GM18909 (cell line): ENCODE data around the gene LIN7C.
"Not testable (repeated sequence)": the region's sequence is repeated elsewhere in the genome, so short reads cannot be mapped to it uniquely, and the experiment has no call there.

Experiments
- ATAC-seq: cut with Tn5 transposase; IDR thresholded peaks from one replicate; pipeline ENCODE4 v1.9.1; 2021; ENCODE audit warnings: mild to moderate bottlenecking; ENCODE audit not compliant: unreplicated experiment, poor library complexity

LIN7C gene

GRCh38 chr11:27506200-27507182, at the start of gene LIN7C:
LIN7C (minus strand) TSS chr11:27506769; CDS start chr11:27506752, 17 bp downstream.
- peak; percentile 96 for ATAC-seq

GRCh38 chr11:27555264-27555663, 48.7 kb upstream of the LIN7C start:
- ATAC-seq: no peak

- no peak for ATAC-seq
Observed at GRCh38 chr11:27553186-27553585, 46.6 kb upstream of the LIN7C start.

GRCh38 chr11:27552341-27552740, 45.8 kb upstream of the LIN7C start:
- no peak for ATAC-seq

- no peak for ATAC-seq
Observed at GRCh38 chr11:27551127-27551526, 44.6 kb upstream of the LIN7C start.

- ATAC-seq: no peak
Observed at GRCh38 chr11:27545946-27546345, 39.4 kb upstream of the LIN7C start.

GRCh38 chr11:27545035-27545434, 38.5 kb upstream of the LIN7C start:
- no peak for ATAC-seq

- no peak for ATAC-seq
Observed at GRCh38 chr11:27541790-27542189, 35.2 kb upstream of the LIN7C start.

- no peak for ATAC-seq
Observed at GRCh38 chr11:27540051-27540450, 33.5 kb upstream of the LIN7C start.

GRCh38 chr11:27535103-27535502, 28.5 kb upstream of the LIN7C start:
- ATAC-seq: no peak

GRCh38 chr11:27532652-27533325, 26.2 kb upstream of the LIN7C start:
- no peak for ATAC-seq

GRCh38 chr11:27528712-27529111, 22.1 kb upstream of the LIN7C start:
- no peak for ATAC-seq

GRCh38 chr11:27526535-27526934, 20.0 kb upstream of the LIN7C start:
- ATAC-seq: no peak

GRCh38 chr11:27525824-27526516, 19.4 kb upstream of the LIN7C start:
- no peak for ATAC-seq

GRCh38 chr11:27524155-27524554, 17.6 kb upstream of the LIN7C start:
- ATAC-seq: no peak

- ATAC-seq: no peak
Observed at GRCh38 chr11:27520226-27520625, 13.7 kb upstream of the LIN7C start.

- ATAC-seq: no peak
Observed at GRCh38 chr11:27518518-27518917, 11.9 kb upstream of the LIN7C start.

- not testable (repeated sequence) for ATAC-seq
Observed at GRCh38 chr11:27517490-27517889, 10.9 kb upstream of the LIN7C start.

- ATAC-seq: no peak
Observed at GRCh38 chr11:27514558-27514957, 8.0 kb upstream of the LIN7C start.

- ATAC-seq: no peak
Observed at GRCh38 chr11:27514076-27514475, 7.5 kb upstream of the LIN7C start.

- no peak for ATAC-seq
Observed at GRCh38 chr11:27513389-27513788, 6.8 kb upstream of the LIN7C start.
